A549 (cell line): Measurements from ENCODE around the gene RBCK1. TPM values are rescaled to one million over a fixed set of nuclear protein-coding genes. Genes with fewer than 3 reads are reported as not detected.

Experiments
- ATAC-seq, 2 experiments: fragments of 200-7000 bp in 1 of 2; fragments of >200 bp in 1 of 2; cut with Nextera tagmentation in 1 of 2; cut with Tn5 transposase in 1 of 2; 3 replicates each; pipeline versions ENCODE4 v1.8.0 to v1.9.1; 2018 to 2020; ENCODE audit warnings: mild to moderate bottlenecking in 1 of 2, moderate library complexity in 1 of 2
- CTCF ChIA-PET: fragments of 300-600 bp; sonication (Branson Sonifier 250); formaldehyde crosslinking; extraction: SDS; loops from one replicate; lab custom pipeline; 2021; ENCODE audit warnings: antibody characterized with exemption, inconsistent platforms; lab: Yijun Ruan, JAX
- POLR2A ChIA-PET: fragments of 350-600 bp; formaldehyde crosslinking; extraction: SDS; loops from one replicate; lab custom pipeline; 2021; ENCODE audit warnings: antibody characterized with exemption, inconsistent platforms; lab: Yijun Ruan, JAX
- DNase-seq, 2 experiments: peaks; one replicate each; pipeline versions ENCODE4 v3.0.0 to v3.0.0-alpha.2; 2011 to 2016; ENCODE audit warnings: low read depth in 1 of 2, low spot score in 1 of 2
- FAIRE-seq: peaks from 2 replicates; lab custom pipeline; 2011; peaks lifted over from hg19 to GRCh38; lab: Jason Lieb, UNC
- H3K27ac ChIP-seq, 2 experiments: fragments of >200 bp; sonication (Bioruptor Twin); formaldehyde crosslinking; 3 replicates each; pipeline ENCODE4 v1.5.1; 2016 to 2017
- H3K4me1 ChIP-seq: fragments of >200 bp; sonication (Bioruptor Twin); formaldehyde crosslinking; 3 replicates; pipeline ENCODE4 v1.6.1; 2016
- H3K4me2 ChIP-seq: fragments of >200 bp; sonication (Bioruptor Twin); formaldehyde crosslinking; 3 replicates; pipeline ENCODE4 v1.6.1; 2016
- H3K4me3 ChIP-seq: fragments of >200 bp; sonication (Bioruptor Twin); formaldehyde crosslinking; 3 replicates; pipeline ENCODE4 v1.5.1; 2016
- H3K9me3 ChIP-seq: fragments of >200 bp; sonication (Bioruptor Twin); formaldehyde crosslinking; 3 replicates; pipeline ENCODE4 v1.6.1; 2016
- BHLHE40 ChIP-seq: IDR thresholded peaks from 2 replicates; pipeline ENCODE4 v1.6.1; 2012; ENCODE audit warnings: low read depth, low read length, inconsistent platforms
- CBX2 ChIP-seq: fragments of 200-600 bp; sonication (generic); IDR thresholded peaks from 2 replicates; pipeline ENCODE4 v1.6.1; 2016; ENCODE audit warnings: low read depth, mild to moderate bottlenecking, borderline replicate concordance
- CHD2 ChIP-seq: fragments of 150-350 bp; IDR thresholded peaks from 2 replicates; pipeline ENCODE4 v1.6.1; 2014; ENCODE audit warnings: low read length; ENCODE audit not compliant: partially characterized antibody
- CHD4 ChIP-seq: fragments of 200-600 bp; sonication (generic); IDR thresholded peaks from 2 replicates; pipeline ENCODE4 v1.6.1; 2016; ENCODE audit warnings: antibody characterized with exemption, mild to moderate bottlenecking, borderline replicate concordance
- E2F6 ChIP-seq: IDR thresholded peaks from 2 replicates; pipeline ENCODE4 v1.6.1; 2012; ENCODE audit warnings: low read depth, borderline replicate concordance
- EHF ChIP-seq: fragments of 250-450 bp; sonication (Bioruptor Pico); IDR thresholded peaks from 2 replicates; pipeline ENCODE4 v1.5.0; 2020; ENCODE audit warnings: mild to moderate bottlenecking
- EHMT2 ChIP-seq: fragments of 200-600 bp; sonication (generic); IDR thresholded peaks from 2 replicates; pipeline ENCODE4 v1.6.1; 2016; ENCODE audit warnings: antibody characterized with exemption, low read depth, mild to moderate bottlenecking, moderate library complexity
- ESRRA ChIP-seq: fragments of 150-350 bp; IDR thresholded peaks from 2 replicates; pipeline ENCODE4 v1.6.1; 2014; ENCODE audit warnings: mild to moderate bottlenecking, low read length, borderline replicate concordance
- HEYL ChIP-seq: fragments of 250-450 bp; sonication (Bioruptor Pico); IDR thresholded peaks from 2 replicates; pipeline ENCODE4 v1.8.0; 2021; ENCODE audit warnings: mild to moderate bottlenecking, moderate library complexity
- HOXB13 ChIP-seq: fragments of 250-450 bp; sonication (Bioruptor Pico); IDR thresholded peaks from 2 replicates; pipeline ENCODE4 v1.5.0; 2020; ENCODE audit warnings: low read depth, mild to moderate bottlenecking, moderate library complexity
- HOXB5 ChIP-seq: fragments of 250-450 bp; sonication (Bioruptor Pico); IDR thresholded peaks from 2 replicates; pipeline ENCODE4 v1.5.0; 2020; ENCODE audit warnings: mild to moderate bottlenecking, moderate library complexity
- KDM1A ChIP-seq: fragments of 200-600 bp; sonication (generic); IDR thresholded peaks from 2 replicates; pipeline ENCODE4 v1.6.1; 2016; ENCODE audit warnings: low read depth, mild to moderate bottlenecking
- NR3C1 ChIP-seq: fragments of >200 bp; sonication (Bioruptor Twin); formaldehyde crosslinking; IDR thresholded peaks from 3 replicates; pipeline ENCODE4 v1.6.1; 2017
- PBX3 ChIP-seq: IDR thresholded peaks from 2 replicates; pipeline ENCODE4 v1.6.1; 2012
- PHF8 ChIP-seq: fragments of 200-600 bp; sonication (generic); IDR thresholded peaks from 2 replicates; pipeline ENCODE4 v1.6.1; 2016; ENCODE audit warnings: low read depth, mild to moderate bottlenecking, antibody characterized with exemption, moderate library complexity, borderline replicate concordance
- RCOR1 ChIP-seq: fragments of 150-350 bp; IDR thresholded peaks from 2 replicates; pipeline ENCODE4 v1.6.1; 2014; ENCODE audit warnings: antibody characterized with exemption, low read length, low read depth
- RFX5 ChIP-seq: fragments of 450-650 bp; IDR thresholded peaks from 2 replicates; pipeline ENCODE4 v1.7.1; 2014; ENCODE audit warnings: antibody characterized with exemption, mild to moderate bottlenecking, moderate library complexity
- TP53 ChIP-seq: fragments of 250-450 bp; sonication (Bioruptor Pico); IDR thresholded peaks from 2 replicates; pipeline ENCODE4 v1.5.0; 2021; ENCODE audit warnings: mild to moderate bottlenecking, moderate library complexity
- ZC3H11A ChIP-seq: fragments of 450-650 bp; IDR thresholded peaks from 2 replicates; pipeline ENCODE4 v1.6.1; 2014; ENCODE audit warnings: antibody characterized with exemption, mild to moderate bottlenecking
- WGBS: methylation state at CpG from one replicate; pipeline ENCODE4 v1.1.6; 2017; ENCODE audit errors: missing lambda C conversion rate; 5-methylcytosine and 5-hydroxymethylcytosine counted together
- polyA plus RNA-seq, 4 experiments: library from polyadenylated mRNA; depleted of rRNA in 3 of 4; stranded (reverse); fragments of >200 nt; fragmentation: RNase III in 1 of 4; extraction: RNeasy Plus Mini Kit Qiagen cat#74134 plus additional on column Dnase treatment in 1 of 4; gene quantifications; 2 replicates in 3 of 4; 3 replicates in 1 of 4; pipeline ENCODE4 v1.2.3, GENCODE V29; 2011 to 2017

Gene RBCK1
- polyA plus RNA-seq, 2 of the 4 experiments (the other 2 are of a cell fraction) = 117 to 222 TPM

GRCh38 chr20:407953-408842, at the start of gene RBCK1 (continued):
- no peak for TF ChIP-seq E2F6

GRCh38 chr20:358891-359555, 49.1 kb upstream of the RBCK1 start:
- ChIA-PET CTCF (interaction anchor here (1.0 to 50.3 kb wide), 5 partner anchors 11 to 120 kb away, joined by 3 to 1229 read pairs (median 4); partner anchors contain the start of gene TRIB3), POLR2A (interaction anchor here (0.7 kb wide), 1 partner anchor 127 kb away, joined by 5 read pairs; no protein-coding TSS in a partner anchor)
- 86% methylated on average over 4 of the region's 4 CpGs for WGBS
- peak overlapping the region; percentile 0; the same call in 1 of the 3 replicates for H3K4me2 ChIP-seq
- peaks cover 58% of the 10 kb centered on the region for H3K4me1 ChIP-seq
- no peak for ATAC-seq
- no peaks in the 10 kb centered on the region for H3K9me3 ChIP-seq
- no peak for TF ChIP-seq HEYL
- no peak for TF ChIP-seq BHLHE40
- no peak for TF ChIP-seq CBX2
- TF ChIP-seq NR3C1 = no peak
- no peak for TF ChIP-seq PHF8
- no peak for TF ChIP-seq PBX3
- no peak for TF ChIP-seq ZC3H11A
- TF ChIP-seq TP53 (CRISPR knock-in tag) = no peak
- no peak for TF ChIP-seq KDM1A
- no peak for TF ChIP-seq HOXB5
- no peak for TF ChIP-seq CHD4
- TF ChIP-seq E2F6 = no peak
- TF ChIP-seq ESRRA = no peak
- no peak for TF ChIP-seq HOXB13 (CRISPR knock-in tag)
- H3K27ac ChIP-seq = peak overlapping the region; percentile 94 to 98
- peak; percentile 7 for FAIRE-seq
- H3K4me3 ChIP-seq = no peak overlapping the region
- DNase-seq = no peak

- 97% methylated on average over 8 of the region's 8 CpGs for WGBS
- no peak overlapping the region for H3K4me2 ChIP-seq
- peaks cover 76% of the 10 kb centered on the region for H3K4me1 ChIP-seq
- ATAC-seq (no peak), DNase-seq (no peak), FAIRE-seq (no peak)
- TF ChIP-seq EHMT2 = no peak
- no peak for TF ChIP-seq CHD4
- TF ChIP-seq KDM1A = no peak
- no peak for TF ChIP-seq NR3C1
- TF ChIP-seq RCOR1 = no peak
- no peak for TF ChIP-seq RFX5
- no peak for TF ChIP-seq BHLHE40
- no peak for TF ChIP-seq E2F6
- TF ChIP-seq CHD2 = no peak
- TF ChIP-seq EHF = no peak
- peak overlapping the region; percentile 94 to 98 for H3K27ac ChIP-seq
- ChIA-PET CTCF (interaction anchor here (1.0 to 50.3 kb wide), 20 partner anchors 9 to 378 kb away, joined by 3 to 1229 read pairs (median 10); partner anchors contain the start of gene TRIB3), POLR2A (interaction anchor here (0.6 to 7.1 kb wide), 7 partner anchors 14 to 101 kb away, joined by 4 to 147 read pairs (median 15); partner anchors contain the start of genes NRSN2, RBCK1, TBC1D20 and TRIB3)
- H3K9me3 ChIP-seq = no peaks in the 10 kb centered on the region
- no peak overlapping the region for H3K4me3 ChIP-seq
Observed at GRCh38 chr20:361561-361960, 46.5 kb upstream of the RBCK1 start.
